HepG2 (cell line): Measurements from ENCODE around the gene CCNF. TPM values are rescaled to one million over a fixed set of nuclear protein-coding genes. Genes with fewer than 3 reads are reported as not detected.

Source experiments
- ARID5B ChIP-seq: IDR thresholded peaks from 2 replicates; pipeline ENCODE4 v1.4.0; 2020; ENCODE audit warnings: mild to moderate bottlenecking, missing genetic modification reagents
- ATF6 ChIP-seq: sonication (generic); formaldehyde crosslinking; conservative IDR thresholded peaks from 2 replicates; pipeline ENCODE4 v1.4.0; 2020; ENCODE audit warnings: missing genetic modification reagents
- CCAR2 ChIP-seq: fragments of 200-400 bp; formaldehyde crosslinking; optimal IDR thresholded peaks from 2 replicates; pipeline ENCODE3; 2018; ENCODE audit warnings: low read depth, mild to moderate bottlenecking, low read length, moderate library complexity
- ELF4 ChIP-seq: sonication (generic); formaldehyde crosslinking; IDR thresholded peaks from 2 replicates; pipeline ENCODE4 v1.5.0; 2020; ENCODE audit warnings: missing genetic modification reagents, mild to moderate bottlenecking, moderate library complexity, borderline replicate concordance
- ERF ChIP-seq: IDR thresholded peaks from 2 replicates; pipeline ENCODE4 v1.6.1; 2018; ENCODE audit warnings: missing biosample characterization, missing genetic modification reagents
- HOMEZ ChIP-seq: IDR thresholded peaks from 2 replicates; pipeline ENCODE4 v1.6.1; 2016; ENCODE audit warnings: low read depth
- ISL2 ChIP-seq: sonication (generic); formaldehyde crosslinking; IDR thresholded peaks from 2 replicates; pipeline ENCODE4 v1.5.0; 2020; ENCODE audit warnings: missing genetic modification reagents
- NR2C2 ChIP-seq: sonication (generic); formaldehyde crosslinking; IDR thresholded peaks from 2 replicates; pipeline ENCODE4 v1.4.0; 2020; ENCODE audit warnings: missing genetic modification reagents, mild to moderate bottlenecking, moderate library complexity, borderline replicate concordance
- PLSCR1 ChIP-seq: sonication (generic); formaldehyde crosslinking; IDR thresholded peaks from 2 replicates; pipeline ENCODE4 v1.5.0; 2020; ENCODE audit warnings: missing genetic modification reagents, mild to moderate bottlenecking, borderline replicate concordance
- REXO4 ChIP-seq: sonication (generic); formaldehyde crosslinking; IDR thresholded peaks from 2 replicates; pipeline ENCODE4 v1.8.0; 2022; ENCODE audit warnings: missing genetic modification reagents, mild to moderate bottlenecking, borderline replicate concordance
- RXRA ChIP-seq: sonication (generic); formaldehyde crosslinking; IDR thresholded peaks from 2 replicates; pipeline ENCODE4 v1.5.1; 2020; ENCODE audit warnings: missing genetic modification reagents
- SOX6 ChIP-seq, 2 experiments: fragments of 450-650 bp in 1 of 2; sonication (generic) in 1 of 2; formaldehyde crosslinking in 1 of 2; IDR thresholded peaks; 2 replicates each; pipeline versions ENCODE4 v1.4.0 to v1.6.1; 2017 to 2020; ENCODE audit warnings: antibody characterized with exemption in 1 of 2, mild to moderate bottlenecking in 1 of 2, missing genetic modification reagents in 1 of 2
- TAF1 ChIP-seq: sonication (generic); formaldehyde crosslinking; IDR thresholded peaks from 2 replicates; pipeline ENCODE4 v1.4.0; 2020; ENCODE audit warnings: missing genetic modification reagents
- TAF15 ChIP-seq: fragments of 200-400 bp; formaldehyde crosslinking; IDR thresholded peaks from one replicate; pipeline ENCODE4 v1.6.1; 2018; ENCODE audit warnings: mild to moderate bottlenecking, low read depth, low read length; ENCODE audit not compliant: poor library complexity, severe bottlenecking
- TFDP2 ChIP-seq: sonication (generic); formaldehyde crosslinking; IDR thresholded peaks from 2 replicates; pipeline ENCODE4 v1.4.0; 2020; ENCODE audit warnings: missing genetic modification reagents
- TSC22D2 ChIP-seq: sonication (generic); formaldehyde crosslinking; IDR thresholded peaks from 2 replicates; pipeline ENCODE4 v1.5.1; 2020; ENCODE audit warnings: missing genetic modification reagents, mild to moderate bottlenecking, borderline replicate concordance
- ZNF160 ChIP-seq: sonication (generic); formaldehyde crosslinking; IDR thresholded peaks from 2 replicates; pipeline ENCODE4 v1.8.0; 2022; ENCODE audit warnings: mild to moderate bottlenecking, inconsistent platforms, missing genetic modification reagents
- ZNF703 ChIP-seq: sonication (generic); formaldehyde crosslinking; IDR thresholded peaks from 2 replicates; pipeline ENCODE4 v1.5.1; 2020; ENCODE audit warnings: missing genetic modification reagents, mild to moderate bottlenecking, moderate library complexity, borderline replicate concordance
- ZSCAN21 ChIP-seq: sonication (generic); formaldehyde crosslinking; IDR thresholded peaks from 2 replicates; pipeline ENCODE4 v1.8.0; 2022; ENCODE audit warnings: mild to moderate bottlenecking, missing genetic modification reagents, moderate library complexity, borderline replicate concordance
- polyA plus RNA-seq, 8 experiments: library from polyadenylated mRNA; depleted of rRNA in 3 of 8; stranded (reverse) in 7 of 8; unstranded in 1 of 8; fragments of >200 nt; fragmentation: Illumina TruSeq in 4 of 8; extraction: Trizol in 4 of 8; gene quantifications; 2 replicates each; pipeline versions ENCODE4 v1.2.1 to v1.2.3, GENCODE V29; 2011 to 2016; ENCODE audit warnings: low read depth in 4 of 8, missing spikeins in 1 of 8, mixed read lengths in 1 of 8; ENCODE audit not compliant: insufficient read depth in 1 of 8
- total RNA-seq, 5 experiments: library from RNA; depleted of rRNA; stranded (reverse); fragments of >200 nt; fragmentation: Illumina TruSeq; extraction: Trizol; gene quantifications; 2 replicates each; pipeline ENCODE4 v1.2.3, GENCODE V29; 2016; ENCODE audit warnings: low read depth in 1 of 5

CCNF gene
- total and polyA plus RNA-seq, 2 of the 13 experiments (the other 11 are each of a cell fraction or from before 2014, with no cell fraction given), result 6.4 to 22.8 TPM

- peak; percentile 45; the same call in 1 of the 2 replicates for TF ChIP-seq ISL2 (CRISPR knock-in tag)
- TF ChIP-seq SOX6 (IDR thresholded peaks at IDR 0.05), result no peak
- TF ChIP-seq SOX6 (CRISPR knock-in tag; IDR thresholded peaks at IDR 0.05), result peak; percentile 87
- peak; percentile 97 for TF ChIP-seq NR2C2
- TF ChIP-seq TAF15, result no peak
- 0 out of 2 replicates have a peak, but pooled peaks have one; percentile 45 for TF ChIP-seq ATF6 (CRISPR knock-in tag)
- TF ChIP-seq TFDP2 (CRISPR knock-in tag), result peak; percentile 54; the same call in 1 of the 2 replicates
- TF ChIP-seq ELF4 (CRISPR knock-in tag), result 0 out of 2 replicates have a peak, but pooled peaks have one; percentile 61
- peak; percentile 82; the same call in 1 of the 2 replicates for TF ChIP-seq RXRA (CRISPR knock-in tag)
- no peak; the same call in 1 of the 2 replicates for TF ChIP-seq TAF1 (CRISPR knock-in tag)
- no peak for TF ChIP-seq ZNF703 (CRISPR knock-in tag)
- no peak for TF ChIP-seq REXO4
- TF ChIP-seq HOMEZ (CRISPR knock-in tag), result peak; percentile 53; the same call in 1 of the 2 replicates
- TF ChIP-seq ARID5B, result peak; percentile 82
- no peak for TF ChIP-seq CCAR2
- peak; percentile 81 for TF ChIP-seq ERF
- peak; percentile 59; the same call in 1 of the 2 replicates for TF ChIP-seq ZNF160
- TF ChIP-seq PLSCR1 (CRISPR knock-in tag), result no peak
- no peak for TF ChIP-seq TSC22D2 (CRISPR knock-in tag)
- no peak; the same call in 1 of the 2 replicates for TF ChIP-seq ZSCAN21 (CRISPR knock-in tag)
These were observed 55.8 kb downstream of the CCNF start (continued) for GRCh38 chr16:2484898-2485508.
